Fibroblast of lung (primary cell): ENCODE data around the gene TNRC6C. TPM values are rescaled to one million over a fixed set of nuclear protein-coding genes. Genes with fewer than 3 reads are reported as not detected.
"Not testable (repeated sequence)": the region's sequence is repeated elsewhere in the genome, so short reads cannot be mapped to it uniquely, and the experiment has no call there.

Experiments used
- DNase-seq, 2 donors: peaks; one replicate each; pipeline versions ENCODE4 v3.0.0 to v3.0.0-alpha.2; 2010; ENCODE audit warnings: low read depth in 2 of 2
- H2AFZ ChIP-seq: 2 replicates; pipeline ENCODE4 v1.5.1; 2012; ENCODE audit warnings: low read length, control low read depth, inconsistent platforms
- H3K27ac ChIP-seq: 2 replicates; pipeline ENCODE4 v1.5.1; 2011; ENCODE audit warnings: low read length, control low read depth; ENCODE audit not compliant: insufficient read depth
- H3K27me3 ChIP-seq: 2 replicates; pipeline ENCODE4 v1.5.1; 2011; ENCODE audit warnings: mild to moderate bottlenecking, low read length; ENCODE audit not compliant: control insufficient read depth, insufficient read depth
- H3K36me3 ChIP-seq: 2 replicates; pipeline ENCODE4 v1.5.1; 2011; ENCODE audit warnings: low read length; ENCODE audit not compliant: control insufficient read depth, insufficient read depth
- H3K4me1 ChIP-seq: 2 replicates; pipeline ENCODE4 v1.5.1; 2011; ENCODE audit warnings: low read length; ENCODE audit not compliant: control insufficient read depth, insufficient read depth; ENCODE audit errors: extremely low read depth
- H3K4me2 ChIP-seq: 2 replicates; pipeline ENCODE4 v1.5.1; 2011; ENCODE audit warnings: low read length, control low read depth; ENCODE audit not compliant: insufficient read depth; ENCODE audit errors: extremely low read depth
- H3K4me3 ChIP-seq, 4 experiments: fragments of 200-600 bp in 1 of 4; sonication (generic) in 1 of 4; replicated peaks in 1 of 4; 2 replicates each; pipeline ENCODE4 v1.5.1; 2011 to 2016; ENCODE audit warnings: low read length in 4 of 4, low read depth in 3 of 4, mild to moderate bottlenecking in 3 of 4, control low read depth in 2 of 4, inconsistent platforms in 1 of 4, mixed read lengths in 1 of 4; ENCODE audit not compliant: insufficient read depth in 1 of 4; ENCODE audit errors: control extremely low read depth in 1 of 4
- H3K79me2 ChIP-seq: 2 replicates; pipeline ENCODE4 v1.5.1; 2012; ENCODE audit warnings: mild to moderate bottlenecking, low read length, inconsistent platforms; ENCODE audit not compliant: control insufficient read depth, insufficient read depth
- H3K9ac ChIP-seq: 2 replicates; pipeline ENCODE4 v1.5.1; 2011; ENCODE audit warnings: mild to moderate bottlenecking, low read length, control low read depth; ENCODE audit not compliant: insufficient read depth
- H3K9me3 ChIP-seq: 2 replicates; pipeline ENCODE4 v1.5.1; 2012; ENCODE audit warnings: low read depth, low read length; ENCODE audit not compliant: control insufficient read depth, insufficient read depth
- H4K20me1 ChIP-seq: 2 replicates; pipeline ENCODE4 v1.5.1; 2011; ENCODE audit warnings: low read length; ENCODE audit not compliant: control insufficient read depth, insufficient read depth; ENCODE audit errors: extremely low read depth
- CTCF ChIP-seq, 2 donors: IDR thresholded peaks in 1 of 2; conservative IDR thresholded peaks in 1 of 2; 1 replicate in 1 of 2; 2 replicates in 1 of 2; pipeline ENCODE4 v1.5.1; 2011 to 2012; ENCODE audit warnings: low read length in 2 of 2, control low read depth in 1 of 2, inconsistent platforms in 1 of 2, low read depth in 1 of 2, mild to moderate bottlenecking in 1 of 2
- EZH2 ChIP-seq: IDR thresholded peaks from 2 replicates; pipeline ENCODE4 v1.5.1; 2012; ENCODE audit warnings: low read length, control low read depth, mild to moderate bottlenecking; ENCODE audit errors: missing control alignments
- polyA plus RNA-seq, 2 donors: library from polyadenylated mRNA; depleted of rRNA in 1 of 2; stranded (reverse) in 1 of 2; unstranded in 1 of 2; fragments of >200 nt; gene quantifications; 2 replicates each; pipeline ENCODE4 v1.2.1, GENCODE V29; 2011 to 2012; ENCODE audit warnings: missing spikeins in 1 of 2
- total RNA-seq: library from RNA; depleted of rRNA; stranded (reverse); fragments of >200 nt; gene quantifications from 2 replicates; pipeline ENCODE4 v1.2.1, GENCODE V29; 2014

Gene TNRC6C
- total and polyA plus RNA-seq, 2 donors (not counting 1 experiment from before 2014, with no cell fraction given): 2.1 to 4.6 TPM

DNA sequence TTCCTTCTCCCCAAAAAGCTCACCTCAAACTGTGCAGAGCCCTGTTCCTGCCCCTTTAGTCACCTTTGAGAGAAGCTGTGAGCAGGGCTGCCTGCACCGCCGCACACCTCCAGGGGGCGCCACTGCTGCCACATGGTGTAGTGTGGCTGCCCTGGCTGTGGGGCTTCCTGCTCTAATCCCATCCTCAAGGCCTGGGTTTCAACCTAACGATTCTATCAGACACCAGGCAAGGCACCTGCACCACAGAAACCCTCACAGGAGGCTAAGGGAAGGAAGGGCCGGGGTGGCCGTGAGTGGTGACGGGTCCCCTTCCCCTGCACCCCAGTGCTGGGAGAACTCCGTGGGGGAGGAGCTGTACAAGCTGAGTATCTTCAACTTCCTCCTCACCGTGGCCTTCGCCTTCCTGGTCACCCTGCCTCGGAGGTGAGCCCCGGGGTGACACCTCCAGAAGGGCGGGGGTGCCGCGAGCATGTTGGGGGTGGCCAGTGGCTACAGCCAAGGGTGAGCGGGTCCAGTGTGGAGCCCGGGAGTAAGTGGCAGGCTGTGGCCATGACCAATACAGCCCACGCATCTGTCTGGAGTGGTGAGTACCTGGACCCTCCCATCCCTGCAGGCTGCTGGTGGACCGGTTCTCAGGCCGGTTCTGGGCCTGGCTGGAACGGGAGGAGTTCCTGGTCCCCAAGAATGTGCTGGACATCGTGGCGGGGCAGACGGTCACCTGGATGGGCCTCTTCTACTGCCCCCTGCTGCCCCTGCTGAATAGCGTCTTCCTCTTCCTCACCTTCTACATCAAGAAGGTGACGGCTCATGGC, 179.1 kb downstream of the TNRC6C start:
- Histone ChIP-seq H3K36me3 (no peaks in the 10 kb centered on the region), H3K9ac (no peak overlapping the region), H3K4me2 (no peak overlapping the region), H3K27ac (no peak overlapping the region), H3K4me1 (peaks cover 5% of the 10 kb centered on the region), H3K27me3 (no peaks in the 10 kb centered on the region), H3K79me2 (no peaks in the 10 kb centered on the region), H2AFZ (no peak overlapping the region), H3K9me3 (no peaks in the 10 kb centered on the region), H4K20me1 (no peaks in the 10 kb centered on the region), H3K4me3 (no peak overlapping the region)
- TF ChIP-seq EZH2 (no peak), CTCF (conservative IDR thresholded peaks at IDR 0.05 in 1 of 2, IDR thresholded peaks at IDR 0.05 in 1 of 2; ENCODE audit: low read depth in 1 of 2, low read length in 2 of 2) (peak; percentile 22 to 40)
- no peak for DNase-seq

DNA sequence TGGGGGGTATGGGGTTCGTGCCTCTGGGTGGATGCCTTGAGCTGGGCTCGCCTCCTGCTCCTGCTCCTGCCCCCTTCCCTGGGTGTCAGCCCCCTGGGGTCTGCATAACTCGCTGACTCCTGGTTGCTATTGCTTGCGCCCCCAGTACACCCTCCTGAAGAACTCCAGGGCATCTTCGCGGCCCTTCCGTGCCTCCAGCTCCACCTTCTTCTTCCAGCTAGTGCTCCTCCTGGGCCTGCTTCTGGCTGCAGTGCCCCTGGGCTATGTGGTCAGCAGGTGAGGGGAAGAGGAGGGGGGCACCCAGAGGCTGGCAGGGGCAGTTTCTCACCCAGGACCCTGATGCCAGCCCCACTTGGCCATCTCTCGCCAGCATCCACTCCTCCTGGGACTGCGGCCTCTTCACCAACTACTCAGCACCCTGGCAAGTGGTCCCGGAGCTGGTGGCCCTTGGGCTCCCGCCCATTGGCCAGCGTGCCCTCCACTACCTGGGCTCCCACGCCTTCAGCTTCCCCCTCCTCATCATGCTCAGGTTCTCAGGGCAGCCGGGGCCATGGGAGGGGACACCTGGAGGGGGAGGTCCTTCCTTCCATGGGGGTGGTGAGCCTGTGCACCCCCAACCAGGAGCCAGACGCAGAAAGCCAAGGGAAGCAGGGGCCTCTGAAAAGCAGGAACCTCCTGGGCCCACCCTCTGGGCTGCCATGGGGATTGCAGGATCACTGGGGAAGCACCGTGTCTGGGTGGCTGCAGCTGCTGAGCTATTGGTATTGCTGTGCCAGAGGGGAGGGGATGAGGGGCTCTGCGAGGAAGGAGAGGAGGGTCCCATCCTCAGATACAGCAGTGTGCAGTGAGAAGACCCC, 179.9 kb downstream of the TNRC6C start:
- Histone ChIP-seq H2AFZ (no peak overlapping the region), H3K9ac (no peak overlapping the region), H3K4me1 (peaks cover 5% of the 10 kb centered on the region), H3K27me3 (no peaks in the 10 kb centered on the region), H3K36me3 (no peaks in the 10 kb centered on the region), H3K9me3 (no peaks in the 10 kb centered on the region), H4K20me1 (no peaks in the 10 kb centered on the region), H3K27ac (no peak overlapping the region), H3K4me2 (no peak overlapping the region), H3K79me2 (no peaks in the 10 kb centered on the region), H3K4me3 (no peak overlapping the region)
- TF ChIP-seq EZH2 (no peak), CTCF (conservative IDR thresholded peaks at IDR 0.05 in 1 of 2, IDR thresholded peaks at IDR 0.05 in 1 of 2; ENCODE audit: low read depth in 1 of 2, low read length in 2 of 2) (no peak)
- no peak for DNase-seq

GRCh38 chr17:78139861-78140168, 181.3 kb downstream of the TNRC6C start:
- H3K27me3 ChIP-seq, H3K27ac ChIP-seq, H4K20me1 ChIP-seq, H3K4me2 ChIP-seq, H3K36me3 ChIP-seq, DNase-seq, H3K9me3 ChIP-seq, H2AFZ ChIP-seq, H3K9ac ChIP-seq, H3K4me3 ChIP-seq, H3K79me2 ChIP-seq: not testable (repeated sequence)
- H3K4me1 ChIP-seq: peaks cover 16% of the 10 kb centered on the region
